Hepatocyte (in vitro differentiated cells): ENCODE data around the gene CHODL. TPM values are rescaled to one million over a fixed set of nuclear protein-coding genes. Genes with fewer than 3 reads are reported as not detected.
A peak's percentile ranks its signal among the peaks of the same experiment; 100 is the strongest.

Experiments
- DNase-seq: peaks from one replicate; pipeline ENCODE4 v3.0.0-alpha.2; 2016; ENCODE audit warnings: low spot score
- H2AFZ ChIP-seq: fragments of 200-600 bp; sonication (generic); 2 replicates; pipeline ENCODE4 v1.6.0; 2016; ENCODE audit warnings: antibody characterized with exemption, mild to moderate bottlenecking
- H3K27ac ChIP-seq: fragments of 200-600 bp; sonication (generic); 2 replicates; pipeline ENCODE4 v1.5.1; 2016; ENCODE audit warnings: mild to moderate bottlenecking
- H3K27me3 ChIP-seq: fragments of 200-600 bp; sonication (generic); 2 replicates; pipeline ENCODE4 v1.6.1; 2016
- H3K36me3 ChIP-seq: fragments of 200-600 bp; sonication (generic); replicated peaks from 2 replicates; pipeline ENCODE4 v1.5.1; 2016; ENCODE audit warnings: low read depth; ENCODE audit not compliant: insufficient read depth
- H3K4me1 ChIP-seq: fragments of 200-600 bp; sonication (generic); 2 replicates; pipeline ENCODE4 v1.5.1; 2016; ENCODE audit warnings: mild to moderate bottlenecking, moderate library complexity; ENCODE audit not compliant: insufficient read depth
- H3K4me2 ChIP-seq: fragments of 200-600 bp; sonication (generic); 2 replicates; pipeline ENCODE4 v1.6.0; 2016
- H3K4me3 ChIP-seq: fragments of 200-600 bp; sonication (generic); 2 replicates; pipeline ENCODE4 v1.5.1; 2016; ENCODE audit warnings: mild to moderate bottlenecking
- H3K79me2 ChIP-seq: fragments of 200-600 bp; sonication (generic); 2 replicates; pipeline ENCODE4 v1.6.0; 2017; ENCODE audit warnings: mild to moderate bottlenecking
- H3K9me2 ChIP-seq: fragments of 200-600 bp; sonication (generic); replicated peaks from 2 replicates; pipeline ENCODE4 v1.6.0; 2017; ENCODE audit warnings: mild to moderate bottlenecking; ENCODE audit not compliant: insufficient read depth
- H3K9me3 ChIP-seq: fragments of 200-600 bp; sonication (generic); 2 replicates; pipeline ENCODE4 v1.5.1; 2016; ENCODE audit warnings: low read depth, mild to moderate bottlenecking
- H4K20me1 ChIP-seq: fragments of 200-600 bp; sonication (generic); 2 replicates; pipeline ENCODE4 v1.6.0; 2016; ENCODE audit warnings: mild to moderate bottlenecking; ENCODE audit not compliant: insufficient read depth, poor library complexity, severe bottlenecking
- EZH2 ChIP-seq: fragments of 200-600 bp; sonication (generic); IDR thresholded peaks from 2 replicates; pipeline ENCODE4 v1.6.1; 2016; ENCODE audit warnings: antibody characterized with exemption, mild to moderate bottlenecking, borderline replicate concordance
- EZH2phosphoT487 ChIP-seq: fragments of 200-600 bp; sonication (generic); IDR thresholded peaks from one replicate; pipeline ENCODE4 v1.6.1; 2018; ENCODE audit warnings: antibody characterized with exemption, mild to moderate bottlenecking, low read depth, moderate library complexity; ENCODE audit not compliant: unreplicated experiment, severe bottlenecking
- WGBS: methylation state at CpG from one replicate; pipeline ENCODE4 v1.1.6; 2016; ENCODE audit warnings: low lambda C conversion rate; ENCODE audit errors: missing lambda C conversion rate; 5-methylcytosine and 5-hydroxymethylcytosine counted together
- polyA plus RNA-seq: library from polyadenylated mRNA; unstranded; fragments of >200 nt; fragmentation: Nextera tagmentation; extraction: Ambion mirVana; gene quantifications from 2 replicates; pipeline ENCODE4 v1.2.1, GENCODE V29; 2016
- total RNA-seq: library from RNA; depleted of rRNA; stranded (reverse); fragments of >200 nt; gene quantifications from 2 replicates; pipeline ENCODE4 v1.2.3, GENCODE V29; 2014
- TF ChIP-seq, protein P1 (sequence below): fragments of 200-600 bp; sonication (generic); IDR thresholded peaks from 2 replicates; pipeline ENCODE4 v1.5.1; 2016; ENCODE audit warnings: antibody characterized with exemption, mild to moderate bottlenecking; ENCODE audit not compliant: poor library complexity

The CHODL gene
- total and polyA plus RNA-seq, 2 experiments from 2014 or later: 0.31 to 0.73 TPM

DNA sequence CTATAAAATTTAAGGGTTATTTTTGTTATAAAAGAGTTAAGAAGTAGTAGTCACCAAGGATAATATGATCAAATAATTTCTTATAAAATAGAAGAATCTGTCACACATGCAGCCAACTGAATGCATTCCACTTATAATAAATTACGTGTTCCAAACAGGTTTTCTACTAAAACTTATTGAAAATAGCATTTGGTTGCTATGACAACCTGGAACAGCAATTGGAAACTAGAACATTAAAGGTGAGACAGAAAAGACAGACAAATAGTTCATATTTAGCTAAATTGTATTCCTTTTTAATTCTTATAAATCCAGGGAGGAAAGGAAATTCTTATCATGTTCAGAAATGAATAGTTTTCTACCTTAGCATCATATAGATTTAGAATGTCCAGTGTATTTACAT, 9.1 kb upstream of the CHODL start:
- Histone ChIP-seq H3K36me3 (no peaks in the 10 kb centered on the region), H4K20me1 (no peaks in the 10 kb centered on the region)
- 84% methylated on average over 1 of the region's 1 CpG for WGBS

DNA sequence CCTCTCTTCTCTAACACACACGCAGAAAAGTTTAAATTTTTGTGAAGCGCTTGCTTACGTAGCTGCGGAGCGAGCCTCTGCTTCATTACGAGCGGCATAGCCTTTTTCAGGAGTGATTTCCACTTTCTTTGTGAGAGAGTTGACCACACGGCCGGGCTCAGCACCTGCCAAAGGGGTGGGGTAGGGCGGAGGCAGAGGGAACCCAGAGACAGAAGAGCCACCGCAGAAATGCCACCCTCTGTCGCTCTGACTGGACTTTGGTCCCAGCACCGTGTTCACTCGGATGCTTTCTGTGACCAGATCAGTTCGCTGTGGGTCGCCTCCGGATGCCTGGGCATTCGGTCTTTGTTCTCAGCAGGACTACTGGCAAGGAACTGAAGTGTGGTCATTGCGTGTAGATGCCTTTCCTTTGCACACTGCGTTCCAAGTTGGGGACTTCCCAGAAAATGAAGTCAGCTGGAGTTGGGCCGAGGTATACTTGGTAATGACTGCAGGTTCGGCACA, 883 bp downstream of the CHODL start:
- Histone ChIP-seq H3K27ac (no peak overlapping the region), H2AFZ (peak overlapping the region; percentile 74), H3K4me3 (peak overlapping the region; percentile 54), H3K36me3 (no peaks in the 10 kb centered on the region), H3K9me3 (no peaks in the 10 kb centered on the region), H3K4me1 (no peaks in the 10 kb centered on the region), H3K9me2 (no peaks in the 10 kb centered on the region), H4K20me1 (no peaks in the 10 kb centered on the region), H3K79me2 (no peaks in the 10 kb centered on the region), H3K4me2 (peak overlapping the region; percentile 90), H3K27me3 (peaks cover 60% of the 10 kb centered on the region)
- DNase-seq: peak; percentile 27
- TF ChIP-seq, protein P1, sequence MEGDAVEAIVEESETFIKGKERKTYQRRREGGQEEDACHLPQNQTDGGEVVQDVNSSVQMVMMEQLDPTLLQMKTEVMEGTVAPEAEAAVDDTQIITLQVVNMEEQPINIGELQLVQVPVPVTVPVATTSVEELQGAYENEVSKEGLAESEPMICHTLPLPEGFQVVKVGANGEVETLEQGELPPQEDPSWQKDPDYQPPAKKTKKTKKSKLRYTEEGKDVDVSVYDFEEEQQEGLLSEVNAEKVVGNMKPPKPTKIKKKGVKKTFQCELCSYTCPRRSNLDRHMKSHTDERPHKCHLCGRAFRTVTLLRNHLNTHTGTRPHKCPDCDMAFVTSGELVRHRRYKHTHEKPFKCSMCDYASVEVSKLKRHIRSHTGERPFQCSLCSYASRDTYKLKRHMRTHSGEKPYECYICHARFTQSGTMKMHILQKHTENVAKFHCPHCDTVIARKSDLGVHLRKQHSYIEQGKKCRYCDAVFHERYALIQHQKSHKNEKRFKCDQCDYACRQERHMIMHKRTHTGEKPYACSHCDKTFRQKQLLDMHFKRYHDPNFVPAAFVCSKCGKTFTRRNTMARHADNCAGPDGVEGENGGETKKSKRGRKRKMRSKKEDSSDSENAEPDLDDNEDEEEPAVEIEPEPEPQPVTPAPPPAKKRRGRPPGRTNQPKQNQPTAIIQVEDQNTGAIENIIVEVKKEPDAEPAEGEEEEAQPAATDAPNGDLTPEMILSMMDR: no peak
- no peak for TF ChIP-seq EZH2
- no peak for TF ChIP-seq EZH2phosphoT487
- WGBS: 17% methylated on average over 22 of the region's 22 CpGs

More for the DNA sequence above, 9.1 kb upstream of the CHODL start:
- no peak overlapping the region for H2AFZ ChIP-seq
- H3K79me2 ChIP-seq: no peaks in the 10 kb centered on the region
- H3K27ac ChIP-seq: no peak overlapping the region
- no peaks in the 10 kb centered on the region for H3K9me2 ChIP-seq
- TF ChIP-seq EZH2 (no peak), EZH2phosphoT487 (no peak)
- TF ChIP-seq, protein P1: no peak
- H3K27me3 ChIP-seq: no peaks in the 10 kb centered on the region
- H3K9me3 ChIP-seq: no peaks in the 10 kb centered on the region
- no peak overlapping the region for H3K4me2 ChIP-seq
- no peaks in the 10 kb centered on the region for H3K4me1 ChIP-seq
- H3K4me3 ChIP-seq: no peak overlapping the region
- DNase-seq: no peak

DNA sequence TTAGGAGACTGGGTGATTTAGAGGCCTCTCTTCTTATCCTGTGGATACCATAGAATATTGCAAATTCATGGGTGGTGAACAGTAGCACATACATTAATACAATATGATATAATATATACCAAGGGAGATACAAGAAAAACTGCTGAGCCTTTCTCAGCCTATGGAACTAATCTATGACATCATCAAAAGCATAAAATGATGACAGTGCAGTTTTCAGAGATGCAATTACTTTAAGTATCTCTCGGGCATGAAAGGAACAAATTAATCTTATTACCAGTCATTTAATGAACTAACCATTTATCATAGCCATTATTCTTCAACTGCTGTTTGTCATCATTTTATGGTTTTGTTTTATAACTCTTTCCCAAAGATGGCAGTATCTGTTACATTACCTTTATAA, 3.5 kb downstream of the CHODL start:
- WGBS: 91% methylated on average over 1 of the region's 1 CpG
- H3K27ac ChIP-seq: no peak overlapping the region

More for the DNA sequence above, 3.5 kb downstream of the CHODL start:
- TF ChIP-seq EZH2phosphoT487 (no peak), EZH2 (no peak)
- TF ChIP-seq, protein P1: no peak
- Histone ChIP-seq H3K36me3 (no peaks in the 10 kb centered on the region), H3K4me3 (no peak overlapping the region), H3K4me2 (no peak overlapping the region), H3K9me3 (no peaks in the 10 kb centered on the region), H2AFZ (no peak overlapping the region), H3K4me1 (no peaks in the 10 kb centered on the region), H4K20me1 (no peaks in the 10 kb centered on the region), H3K79me2 (no peaks in the 10 kb centered on the region), H3K9me2 (no peaks in the 10 kb centered on the region), H3K27me3 (peaks cover 41% of the 10 kb centered on the region)
- no peak for DNase-seq
